HG03045 (cell line): ENCODE results near the gene TSC2.

Experiments used
- ATAC-seq: cut with Tn5 transposase; IDR thresholded peaks from one replicate; pipeline ENCODE4 v1.9.1; 2021; ENCODE audit warnings: mild to moderate bottlenecking, moderate library complexity; ENCODE audit not compliant: unreplicated experiment

The TSC2 gene

GRCh38 chr16:2042986-2043666 lies 4.7 kb upstream of the TSC2 start:
- no peak for ATAC-seq

GRCh38 chr16:2043667-2044451 lies 3.9 kb upstream of the TSC2 start:
- ATAC-seq, result no peak

GRCh38 chr16:2044541-2044940 lies 3.2 kb upstream of the TSC2 start:
- ATAC-seq, result no peak

GRCh38 chr16:2045965-2046892 lies 1.6 kb upstream of the TSC2 start:
- no peak for ATAC-seq

GRCh38 chr16:2046893-2047329 lies 874 bp upstream of the TSC2 start:
- ATAC-seq, result no peak

- ATAC-seq, result peak; percentile 1
These were observed 345 bp downstream of the TSC2 start for GRCh38 chr16:2048116-2048543.

- ATAC-seq, result no peak
These were observed 5.4 kb downstream of the TSC2 start for GRCh38 chr16:2053211-2053610.

GRCh38 chr16:2053897-2054296 lies 6.1 kb downstream of the TSC2 start:
- no peak for ATAC-seq

- ATAC-seq, result no peak
These were observed 6.9 kb downstream of the TSC2 start for GRCh38 chr16:2054543-2055245.

GRCh38 chr16:2056077-2056476 lies 8.3 kb downstream of the TSC2 start:
- ATAC-seq, result no peak

GRCh38 chr16:2056681-2057407 lies 9.1 kb downstream of the TSC2 start:
- ATAC-seq, result no peak

GRCh38 chr16:2057438-2057837 lies 9.7 kb downstream of the TSC2 start:
- no peak for ATAC-seq

GRCh38 chr16:2058420-2058819 lies 10.6 kb downstream of the TSC2 start:
- ATAC-seq, result no peak

- ATAC-seq, result no peak
These were observed 11.1 kb downstream of the TSC2 start for GRCh38 chr16:2058872-2059271.

GRCh38 chr16:2060346-2060745 lies 12.6 kb downstream of the TSC2 start:
- no peak for ATAC-seq

GRCh38 chr16:2061023-2061422 lies 13.2 kb downstream of the TSC2 start:
- no peak for ATAC-seq

GRCh38 chr16:2061526-2061925 lies 13.7 kb downstream of the TSC2 start:
- no peak for ATAC-seq

GRCh38 chr16:2062801-2063200 lies 15.0 kb downstream of the TSC2 start:
- ATAC-seq, result no peak

- ATAC-seq, result no peak
These were observed 16.1 kb downstream of the TSC2 start for GRCh38 chr16:2063861-2064260.

GRCh38 chr16:2064368-2064945 lies 16.7 kb downstream of the TSC2 start:
- ATAC-seq, result no peak
